Right ventricle myocardium inferior (tissue), 1 donor: ENCODE measurements around the gene ZNF747. TPM values are rescaled to one million over a fixed set of nuclear protein-coding genes. Genes with fewer than 3 reads are reported as not detected.

Source experiments
- ATAC-seq: fragments of 200-7000 bp; cut with Tn5 transposase; one replicate; pipeline ENCODE4 v1.9.1; 2020; ENCODE audit warnings: mild to moderate bottlenecking, moderate library complexity
- DNase-seq: peaks from one replicate; pipeline ENCODE4 v3.0.0; 2021; ENCODE audit errors: missing footprints
- intact Hi-C: fragments of 100-400 bp; cut with DNase I; formaldehyde crosslinking; loops from one replicate; pipeline ENCODE4 v1.11.0; 2022
- microRNA-seq: library from miRNA; unstranded; fragments of <30 nt; microRNA quantifications from one replicate; pipeline ENCODE4 v1.2.0, GENCODE V29; 2020
- total RNA-seq: library from RNA; stranded (reverse); fragmentation: NEBNext Ultra II Directional; extraction: Animal tissue kit (Norgen Biotek cat#: 25700); gene quantifications from one replicate; pipeline ENCODE4 v1.2.1, GENCODE V29; 2021
- donor health status: DM: no; HTN: yes; CAD: no; lungs with severe emphysema.

Gene ZNF747
- total RNA-seq, 1 donor from 2014 or later = 5.7 TPM

DNA sequence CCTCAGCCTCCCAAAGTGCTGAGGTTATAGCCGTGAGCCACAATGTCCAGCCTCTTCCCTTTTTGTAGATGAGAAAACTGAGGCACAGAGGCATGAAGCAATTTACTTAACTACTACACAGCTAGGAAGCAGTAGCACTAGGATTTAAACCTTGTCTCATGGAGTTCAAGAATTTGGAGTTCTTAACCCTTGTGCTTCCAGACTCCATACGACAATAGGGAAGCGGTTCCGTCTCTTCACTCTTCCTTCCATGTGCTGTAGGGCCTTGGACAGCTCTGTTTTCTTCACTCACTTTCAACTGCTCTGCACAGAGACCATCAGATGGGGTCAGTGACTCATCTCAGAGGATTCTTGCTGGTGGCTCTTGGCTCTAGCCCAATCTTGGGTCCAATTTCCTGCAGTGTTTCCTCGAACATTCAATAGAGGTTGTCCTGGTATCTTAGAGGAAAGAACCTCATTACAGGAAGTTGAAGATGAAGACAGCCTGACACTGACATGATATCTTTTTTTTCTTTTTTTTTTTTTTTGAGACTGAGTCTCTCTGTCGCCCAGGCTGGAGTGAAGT is 42.8 kb downstream of the ZNF747 start:
- intact Hi-C loops = no loop called here
- DNase-seq (no peak), ATAC-seq (peak; percentile 48)

- intact Hi-C loops = no loop called here
- ATAC-seq (no peak), DNase-seq (no peak)
These were observed 43.4 kb downstream of the ZNF747 start for GRCh38 chr16:30491229-30491628.

DNA sequence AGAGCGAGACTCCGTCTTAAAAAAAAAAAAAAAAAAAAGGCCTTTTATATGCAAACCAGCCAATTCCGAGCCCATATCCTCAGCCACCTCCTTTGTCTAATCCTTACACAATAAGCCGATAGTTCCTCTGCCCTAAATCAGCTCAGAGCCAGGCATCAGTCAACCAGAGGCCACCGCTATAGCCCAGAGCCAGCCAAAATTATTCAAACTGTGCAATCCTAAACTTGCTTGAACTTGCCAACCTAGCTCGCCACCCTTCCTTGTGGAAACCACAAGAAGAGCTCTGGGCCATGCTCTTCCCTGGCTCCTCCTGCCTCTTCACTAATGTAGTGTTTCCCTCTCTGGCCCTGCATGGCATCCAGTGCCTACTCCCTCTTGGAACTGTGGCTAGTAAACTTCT is 44.4 kb downstream of the ZNF747 start:
- DNase-seq (no peak), ATAC-seq (no peak)
- intact Hi-C loops = no loop called here

DNA sequence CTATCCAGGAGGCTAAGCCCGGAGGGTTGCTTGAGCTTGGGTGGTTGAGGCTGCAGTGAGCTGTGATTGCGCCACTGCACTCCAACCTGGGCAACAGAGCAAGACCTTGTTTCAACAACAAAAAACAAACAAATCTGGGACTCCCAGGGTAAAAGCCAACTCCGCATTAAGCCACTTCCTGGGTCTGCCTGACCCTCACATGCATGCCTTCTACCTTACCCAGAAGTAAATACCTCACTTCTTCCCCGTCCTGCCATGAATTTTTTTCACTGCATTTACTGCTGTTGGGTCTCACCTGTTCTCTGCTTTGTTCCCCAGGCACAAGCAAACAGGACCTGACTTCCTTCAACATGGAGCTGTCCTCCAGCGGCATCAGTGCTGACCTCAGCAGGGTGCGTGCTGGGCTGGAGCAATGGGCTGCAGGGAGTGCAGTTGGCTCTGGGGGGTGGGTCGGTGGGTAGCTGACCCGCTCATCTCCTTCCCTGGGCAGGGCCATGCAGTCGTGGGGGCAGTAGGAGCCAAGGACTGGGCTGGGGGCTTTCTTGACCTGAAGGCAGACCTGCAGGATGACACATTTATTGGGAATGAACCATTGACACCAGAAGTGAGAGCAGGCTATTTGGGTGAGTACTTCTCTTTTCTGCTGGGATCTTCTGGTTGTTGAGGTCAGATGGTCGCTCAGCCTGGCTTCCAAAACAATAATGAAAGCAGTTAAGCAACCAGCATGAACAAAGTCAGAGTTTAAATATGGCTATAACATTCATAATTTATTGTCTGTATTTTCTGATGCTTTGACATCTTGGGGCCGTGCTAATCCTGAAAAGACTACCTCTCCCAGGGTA is 45.7 kb downstream of the ZNF747 start:
- ATAC-seq (no peak), DNase-seq (no peak)
- intact Hi-C loops = no loop called here

GRCh38 chr16:30485818-30486436 is 48.7 kb downstream of the ZNF747 start:
- no peak for ATAC-seq
- intact Hi-C loops = no loop called here

GRCh38 chr16:30484887-30485286 is 49.8 kb downstream of the ZNF747 start:
- ATAC-seq (no peak), DNase-seq (no peak)
- intact Hi-C loops = no loop called here

More at GRCh38 chr16:30485818-30486436, 48.7 kb downstream of the ZNF747 start:
- no peak for DNase-seq

DNA sequence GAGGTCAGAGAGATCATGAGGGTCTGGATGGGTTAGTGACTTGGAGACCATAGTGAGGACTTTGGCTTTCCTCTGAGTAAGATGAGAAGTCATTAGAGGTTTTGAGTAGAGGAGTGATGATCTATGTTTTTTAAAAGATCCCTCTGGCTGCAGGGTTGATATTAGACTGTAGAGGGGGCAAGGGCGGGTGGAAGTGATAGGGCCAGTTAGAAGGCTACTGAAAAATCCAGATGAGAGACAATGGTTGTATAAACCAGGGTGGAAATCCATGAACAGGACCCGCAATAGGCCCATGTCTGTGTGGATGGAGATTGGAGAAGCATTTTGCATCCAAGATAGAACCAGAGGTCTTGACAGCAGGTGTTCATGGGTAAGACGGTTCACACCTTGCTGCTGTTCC is 52.3 kb downstream of the ZNF747 start:
- DNase-seq = no peak
- ATAC-seq = no peak
- intact Hi-C loops = no loop called here

DNA sequence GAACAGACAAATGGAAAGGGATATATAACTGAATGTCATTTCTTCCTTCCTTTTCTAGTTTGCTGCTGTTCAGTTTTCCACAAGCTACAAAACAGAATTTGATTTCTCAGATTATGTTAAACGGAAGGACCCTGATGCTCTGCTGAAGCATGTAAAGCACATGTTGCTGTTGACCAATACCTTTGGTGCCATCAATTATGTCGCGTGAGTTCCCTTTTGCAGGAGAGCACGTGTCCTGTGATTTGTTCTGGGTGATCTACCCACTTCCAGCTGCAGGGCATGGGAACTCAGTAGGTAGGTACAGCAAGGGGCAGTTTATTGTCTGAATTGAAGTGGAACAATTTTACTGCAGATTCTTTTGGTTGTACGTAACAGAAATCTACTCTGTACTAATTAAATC is 53.3 kb downstream of the ZNF747 start:
- intact Hi-C loops = no loop called here
- no peak for DNase-seq
- ATAC-seq = no peak

Small RNAs within 50 kb of the gene (microRNA-seq; reads per million reads assigned to microRNA genes)
- not detected for gene MIR4518

Other genes starting within 250 kb of the ZNF747 start
- 35.0 TPM for gene CD2BP2, start 179.6 kb downstream of the ZNF747 start, total RNA-seq
- 26.0 TPM for gene TBC1D10B, start 164.4 kb downstream of the ZNF747 start, total RNA-seq
- gene MYL11, start 160.1 kb downstream of the ZNF747 start, total RNA-seq = not detected
- 1.4 TPM for gene SEPTIN1, start 152.3 kb downstream of the ZNF747 start, total RNA-seq
- 5.3 TPM for gene ZNF48, start 139.4 kb downstream of the ZNF747 start, total RNA-seq
- gene ZNF771, start 127.3 kb downstream of the ZNF747 start, total RNA-seq = 5.1 TPM
- gene DCTPP1, start 104.8 kb downstream of the ZNF747 start, total RNA-seq = 35.2 TPM
- gene SEPHS2, start 89.0 kb downstream of the ZNF747 start, total RNA-seq = 29.3 TPM
- gene ITGAL, start 62.1 kb downstream of the ZNF747 start, total RNA-seq = 4.2 TPM
- gene ZNF768, start 8.3 kb downstream of the ZNF747 start, total RNA-seq = 73.8 TPM
- gene ZNF764, start 23.5 kb upstream of the ZNF747 start, total RNA-seq = 10.0 TPM
- gene ZNF688, start 36.9 kb upstream of the ZNF747 start, total RNA-seq = 12.2 TPM
- gene ZNF785, start 50.8 kb upstream of the ZNF747 start, total RNA-seq = 7.6 TPM
- 4.2 TPM for gene ZNF689, start 75.5 kb upstream of the ZNF747 start, total RNA-seq
- gene PRR14, start 116.1 kb upstream of the ZNF747 start, total RNA-seq = 18.2 TPM
- gene FBRS, start 123.6 kb upstream of the ZNF747 start, total RNA-seq = 31.0 TPM
- 39.7 TPM for gene SRCAP, start 164.3 kb upstream of the ZNF747 start, total RNA-seq
- gene PHKG2, start 213.6 kb upstream of the ZNF747 start, total RNA-seq = 12.6 TPM
- gene CFAP119, start 227.2 kb upstream of the ZNF747 start, total RNA-seq = 0.89 TPM
- gene RNF40, start 227.5 kb upstream of the ZNF747 start, total RNA-seq = 42.6 TPM